Measurements from ENCODE around the gene ASTN2.

ASTN2 gene

DNA sequence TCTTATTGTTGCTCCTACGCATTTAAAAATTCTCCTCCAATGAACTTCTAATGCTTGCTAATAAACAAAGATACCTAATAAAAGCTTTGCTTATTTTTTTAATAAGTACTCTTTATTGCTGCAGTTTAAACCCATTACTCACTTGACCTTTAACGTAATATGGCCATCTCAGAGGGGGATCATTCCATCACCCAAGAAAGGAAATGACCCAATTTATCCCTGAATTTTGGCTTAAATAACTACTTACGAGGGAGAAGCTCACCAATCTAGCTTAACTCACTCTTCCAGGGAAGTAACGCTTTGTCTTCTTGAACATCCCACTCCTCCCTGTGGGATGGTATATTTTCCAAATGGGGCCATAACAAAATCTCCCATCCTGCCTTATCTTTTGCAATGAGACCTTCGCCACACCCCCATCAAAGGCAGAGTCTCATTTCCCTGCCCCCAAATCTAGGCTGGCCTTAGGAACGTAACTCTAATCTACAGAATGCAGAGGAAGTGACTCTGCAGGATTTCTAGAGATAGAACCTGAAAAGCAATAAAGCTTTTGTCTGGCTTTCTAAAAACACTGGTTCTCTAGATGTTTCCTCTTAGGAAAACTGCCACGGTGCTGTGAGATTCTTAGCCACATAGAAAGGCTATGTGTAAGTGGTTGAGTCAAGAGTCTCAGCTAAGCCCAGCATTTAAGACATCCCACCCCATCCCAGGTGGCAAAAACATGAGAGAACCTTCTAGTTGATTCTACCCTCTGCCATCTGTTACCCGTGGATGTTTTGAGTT lies 310.0 kb downstream of the ASTN2 start:
- no peak for DNase-seq (ENCODE audit: low read depth)

DNA sequence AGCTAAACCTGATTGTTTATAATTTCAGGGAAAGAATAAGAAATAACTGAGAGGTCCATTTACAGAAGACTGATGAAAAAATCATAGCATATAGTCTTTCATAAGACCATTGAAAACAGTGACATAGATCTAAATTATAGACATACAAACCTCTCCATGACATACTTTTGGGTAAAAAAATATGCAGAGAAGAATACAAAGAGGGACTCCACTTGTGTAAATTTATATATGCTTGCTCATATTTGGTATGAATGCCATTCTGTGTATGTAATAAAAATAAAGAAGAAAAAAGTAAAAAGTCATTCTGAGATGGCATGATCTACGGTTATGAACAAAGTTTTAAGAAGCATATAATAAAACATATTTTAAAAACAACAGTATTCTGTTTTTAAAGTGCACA lies 310.7 kb downstream of the ASTN2 start:
- no peak for DNase-seq (ENCODE audit: low read depth)

- DNase-seq (ENCODE audit: low read depth), result no peak
Observed at GRCh38 chr9:117103438-117104110, 311.3 kb downstream of the ASTN2 start.

GRCh38 chr9:117101008-117101407 lies 313.8 kb downstream of the ASTN2 start:
- no peak for DNase-seq (ENCODE audit: low read depth)

DNA sequence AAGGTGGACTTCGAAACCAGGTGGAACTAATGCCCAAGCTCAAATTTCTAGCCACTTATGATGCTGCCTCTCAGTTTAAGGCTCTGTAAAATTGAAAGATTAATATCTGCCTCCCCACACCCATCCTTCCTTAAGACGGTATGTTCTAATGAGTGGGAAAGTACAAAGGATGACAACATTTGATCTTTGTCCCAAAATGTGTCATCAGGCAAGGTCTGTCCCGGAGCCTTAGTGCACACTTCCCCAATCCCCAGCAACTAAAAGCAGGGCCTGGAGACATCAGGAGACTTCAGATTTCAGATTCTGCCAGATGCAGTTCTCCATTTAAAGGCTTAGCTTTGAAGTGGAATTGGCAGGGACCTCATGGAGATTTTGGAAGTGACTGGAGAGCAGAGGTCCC lies 316.5 kb downstream of the ASTN2 start:
- no peak for DNase-seq (ENCODE audit: low read depth)

DNA sequence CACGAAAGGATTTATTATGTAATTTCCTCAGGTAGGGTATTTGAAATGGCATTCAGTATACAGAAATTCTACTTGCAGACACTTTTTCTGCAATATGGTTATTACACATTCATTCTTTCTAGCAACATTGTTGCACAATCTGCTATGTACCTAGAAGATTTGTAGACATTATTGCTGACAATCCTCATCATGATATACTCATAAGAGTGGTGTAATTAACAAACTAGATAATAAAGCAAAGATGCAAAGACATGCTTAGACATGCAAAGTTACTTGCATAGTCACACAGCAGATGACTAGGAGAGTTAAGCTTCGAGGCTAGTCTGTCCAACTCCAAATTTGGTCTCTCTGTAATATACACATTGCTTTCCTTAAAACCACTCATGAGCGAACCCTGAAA lies 317.1 kb downstream of the ASTN2 start:
- DNase-seq (ENCODE audit: low read depth), result no peak

DNA sequence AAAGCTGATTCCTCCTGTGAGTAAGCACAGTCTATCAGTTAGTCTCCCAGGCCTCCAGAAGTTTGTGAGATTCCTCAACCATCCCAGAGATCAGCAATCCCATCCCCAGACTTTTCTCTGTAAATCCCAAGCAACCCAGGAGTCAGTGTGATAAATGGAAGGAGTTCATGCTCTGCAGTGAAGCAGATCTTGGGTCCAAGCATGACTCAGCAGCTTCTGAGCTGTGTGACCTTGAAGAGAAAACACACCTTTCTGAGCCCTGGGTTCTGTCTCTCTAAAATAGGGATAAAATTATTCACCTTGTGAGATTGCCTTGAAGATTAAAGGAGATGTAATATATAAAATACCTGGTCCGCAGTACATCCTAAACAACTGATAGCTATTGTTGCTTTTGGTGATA lies 318.7 kb downstream of the ASTN2 start:
- no peak for DNase-seq (ENCODE audit: low read depth)

GRCh38 chr9:117095081-117095480 lies 319.8 kb downstream of the ASTN2 start:
- DNase-seq (ENCODE audit: low read depth), result no peak

- no peak for DNase-seq (ENCODE audit: low read depth)
Observed at GRCh38 chr9:117093891-117094844, 320.7 kb downstream of the ASTN2 start.

DNA sequence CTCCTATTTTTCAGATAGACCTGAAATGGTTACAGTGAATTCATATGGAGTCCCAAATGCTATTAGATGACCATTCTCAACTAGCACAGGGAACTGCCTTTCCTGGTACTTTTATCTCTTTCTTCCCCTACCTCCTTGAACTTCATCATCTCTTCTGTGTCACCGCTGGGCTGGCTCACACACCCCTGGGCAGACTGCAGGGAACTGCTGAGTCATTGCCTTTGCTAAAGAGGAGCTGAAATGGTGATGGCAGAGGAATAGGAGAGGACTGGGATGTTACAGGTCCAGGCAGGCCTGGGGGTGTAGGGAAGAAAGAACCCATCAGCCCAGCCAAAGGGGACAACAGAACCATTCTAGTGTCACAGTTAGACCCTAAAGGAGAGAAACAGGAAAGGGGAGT lies 322.3 kb downstream of the ASTN2 start:
- DNase-seq (ENCODE audit: low read depth), result no peak

GRCh38 chr9:117091529-117091928 lies 323.3 kb downstream of the ASTN2 start:
- DNase-seq (ENCODE audit: low read depth), result no peak

- no peak for DNase-seq (ENCODE audit: low read depth)
Observed at GRCh38 chr9:117088786-117089185, 326.1 kb downstream of the ASTN2 start.

GRCh38 chr9:117088140-117088539 lies 326.7 kb downstream of the ASTN2 start:
- no peak for DNase-seq (ENCODE audit: low read depth)

GRCh38 chr9:117084221-117084620 lies 330.6 kb downstream of the ASTN2 start:
- no peak for DNase-seq (ENCODE audit: low read depth)

DNA sequence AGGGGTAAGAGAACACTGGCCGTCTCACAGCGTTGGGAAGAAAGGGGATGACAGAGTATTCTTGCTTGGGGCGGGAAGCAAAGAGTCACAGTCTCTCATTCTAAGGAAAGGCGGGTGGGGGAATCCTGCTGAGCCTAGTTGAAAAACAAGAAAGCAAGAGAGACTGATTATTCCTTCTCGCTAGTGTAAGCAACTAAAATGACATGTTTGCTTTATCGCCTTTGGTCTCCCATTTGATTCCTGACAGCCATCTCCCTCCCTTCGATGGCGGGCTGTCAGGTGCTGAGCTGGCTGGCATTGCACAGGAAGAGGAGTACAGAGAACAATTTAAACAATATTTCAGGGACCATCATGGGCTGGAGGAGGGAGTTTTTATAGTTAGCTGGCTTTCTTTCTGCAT lies 331.3 kb downstream of the ASTN2 start:
- no peak for DNase-seq (ENCODE audit: low read depth)

DNA sequence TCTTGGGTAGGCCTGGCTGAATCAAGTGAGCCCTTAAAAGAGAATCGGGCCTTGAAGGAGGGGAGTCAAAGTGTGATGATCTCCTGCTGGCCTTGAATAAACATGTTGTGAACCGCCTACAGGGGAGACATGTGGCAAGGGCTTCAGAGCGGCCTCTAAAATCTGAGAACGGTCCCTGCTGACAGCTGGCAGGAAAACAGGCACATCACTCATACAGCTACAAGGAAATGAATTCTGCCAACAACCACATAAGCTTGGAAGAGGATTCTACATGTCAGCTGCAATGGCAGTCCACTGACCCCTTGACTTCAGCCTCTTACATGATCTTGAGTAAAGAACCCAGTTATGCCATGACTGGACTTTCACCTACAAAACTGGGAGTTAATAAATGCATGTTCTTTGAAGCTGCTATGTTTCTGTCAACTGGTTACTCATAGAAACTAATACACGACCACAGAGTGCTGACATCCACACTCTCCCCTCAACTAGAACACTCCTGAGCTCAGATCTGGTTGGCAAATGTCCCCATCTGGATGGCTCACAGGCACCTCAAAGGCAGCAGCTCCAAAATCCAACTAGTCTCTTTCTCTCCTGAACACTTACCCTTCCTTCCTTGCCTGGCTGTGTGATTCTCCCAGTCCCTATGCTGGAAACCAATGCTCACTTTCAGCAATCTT lies 333.1 kb downstream of the ASTN2 start:
- no peak for DNase-seq (ENCODE audit: low read depth)

- DNase-seq (ENCODE audit: low read depth), result no peak
Observed at GRCh38 chr9:117080765-117081390, 334.0 kb downstream of the ASTN2 start.

DNA sequence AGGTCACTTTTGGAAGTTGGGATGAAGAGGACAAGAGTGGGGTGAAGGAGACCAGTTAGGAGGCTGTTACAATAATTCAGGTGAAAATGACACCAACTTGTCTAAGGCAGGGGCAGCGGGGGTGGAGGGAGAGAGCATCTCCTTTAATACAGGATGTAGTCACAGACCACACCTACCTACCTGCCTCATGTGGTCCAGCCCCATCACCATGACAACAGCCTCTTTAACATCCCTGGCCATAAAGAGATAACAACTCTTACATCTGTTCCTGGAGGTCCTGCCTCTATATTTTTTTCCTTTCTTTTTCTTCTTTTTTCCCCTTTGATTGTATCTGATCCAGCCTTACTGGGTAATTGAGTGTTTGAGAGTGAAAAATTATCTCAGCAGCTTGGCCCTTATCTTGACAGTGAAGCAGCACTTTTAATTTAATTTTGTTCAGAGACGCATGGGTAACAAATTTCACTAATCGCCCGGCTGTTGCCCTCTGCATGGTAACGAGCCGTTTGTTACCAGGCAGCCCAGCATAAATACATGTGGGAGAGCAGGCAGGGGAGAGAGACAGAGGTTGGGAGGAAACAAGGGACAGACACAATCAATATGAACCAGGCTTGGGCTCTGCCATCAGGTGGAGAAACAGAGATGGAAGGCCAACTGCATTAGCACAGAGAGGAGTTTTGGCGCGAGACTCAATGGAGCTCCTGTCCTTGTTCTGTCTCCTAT lies 338.1 kb downstream of the ASTN2 start:
- no peak for DNase-seq (ENCODE audit: low read depth)

DNA sequence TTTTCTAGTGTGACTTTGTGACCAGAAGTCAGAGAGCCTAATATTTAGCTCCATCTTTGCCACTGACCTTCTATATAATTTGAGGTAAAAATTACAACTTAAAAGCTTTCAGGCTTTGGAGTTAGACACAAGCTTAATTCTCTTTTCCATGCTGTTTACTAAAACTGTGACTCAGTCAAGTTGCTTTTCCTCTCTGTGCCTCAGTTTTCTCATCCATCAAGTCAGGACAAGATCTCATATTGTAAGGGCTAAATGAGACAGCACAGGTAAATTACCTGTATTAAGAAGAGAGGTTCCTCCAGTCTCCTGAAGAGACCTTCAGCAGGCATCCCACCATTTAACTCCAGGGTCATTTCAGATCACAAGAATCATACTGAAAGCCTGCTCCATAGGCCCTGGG lies 339.2 kb downstream of the ASTN2 start:
- DNase-seq (ENCODE audit: low read depth), result no peak

GRCh38 chr9:117074784-117075520 lies 339.9 kb downstream of the ASTN2 start:
- DNase-seq (ENCODE audit: low read depth), result no peak

Data from stimulated activated CD8-positive, alpha-beta memory T cell treated with anti-CD3 and anti-CD28 coated beads, Interleukin-12 subunit alpha, Interleukin-12 subunit beta, amount 100 ng/mL, for 4 hours (primary cell).